ENCODE measurements around the gene ATP12A.

Gene ATP12A

DNA sequence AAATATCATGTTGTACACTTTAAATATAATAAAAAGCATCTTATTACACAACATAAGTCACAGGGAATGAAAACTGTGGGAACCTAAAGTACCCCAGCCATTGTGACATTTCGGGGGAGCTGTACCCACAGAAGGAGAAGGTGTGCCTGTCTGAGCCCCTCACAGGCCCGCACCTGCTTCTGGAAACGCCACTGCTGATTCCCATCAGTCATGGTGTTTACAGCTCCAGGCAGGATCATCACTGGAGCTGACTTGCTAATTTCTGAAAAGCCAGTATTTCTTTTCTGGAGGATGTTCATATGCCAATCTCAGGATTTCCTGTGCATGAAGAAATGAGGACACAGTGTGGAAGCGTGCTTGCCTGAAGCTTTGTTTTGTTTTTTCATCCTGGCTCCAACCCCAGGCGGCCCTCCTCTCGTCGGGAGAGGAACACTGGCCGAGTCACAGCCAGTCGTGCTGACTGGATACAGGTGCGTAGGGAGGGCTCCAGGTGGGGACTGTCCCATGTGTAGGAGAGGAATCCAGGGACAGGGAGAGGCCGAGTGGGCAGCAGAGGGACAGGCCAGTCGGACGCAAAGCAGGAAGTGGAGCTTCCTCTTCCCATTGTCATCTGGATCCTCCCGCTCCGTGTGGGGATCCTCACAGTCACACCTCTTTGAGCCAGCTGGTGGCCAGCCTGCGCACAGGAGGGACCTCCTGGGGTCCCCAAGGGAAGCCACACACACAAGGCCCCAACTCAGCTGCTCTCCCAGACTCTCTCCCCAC is 4.2 kb upstream of the ATP12A start:
- in situ Hi-C loops (cut with MboI; ENCODE audit: low sequenced_read_pairs, unreplicated experiment) = loop anchor here (10.0 kb wide), 1 partner anchor 101 kb away; no protein-coding TSS in a partner anchor
- no peak for DNase-seq (ENCODE audit: low spot score)
- TF ChIP-seq CTCF (IDR thresholded peaks at IDR 0.05; ENCODE audit: borderline replicate concordance, control extremely low read depth, extremely low read depth, insufficient read depth, missing control alignments) = no peak

- no peak for DNase-seq (ENCODE audit: low spot score)
- TF ChIP-seq CTCF (IDR thresholded peaks at IDR 0.05; ENCODE audit: borderline replicate concordance, control extremely low read depth, extremely low read depth, insufficient read depth, missing control alignments) = no peak
- in situ Hi-C loops (cut with MboI; ENCODE audit: low sequenced_read_pairs, unreplicated experiment) = loop anchor here (10.0 kb wide), 1 partner anchor 103 kb away; no protein-coding TSS in a partner anchor
Measured at GRCh38 chr13:24678151-24678550, 2.1 kb upstream of the ATP12A start.

DNA sequence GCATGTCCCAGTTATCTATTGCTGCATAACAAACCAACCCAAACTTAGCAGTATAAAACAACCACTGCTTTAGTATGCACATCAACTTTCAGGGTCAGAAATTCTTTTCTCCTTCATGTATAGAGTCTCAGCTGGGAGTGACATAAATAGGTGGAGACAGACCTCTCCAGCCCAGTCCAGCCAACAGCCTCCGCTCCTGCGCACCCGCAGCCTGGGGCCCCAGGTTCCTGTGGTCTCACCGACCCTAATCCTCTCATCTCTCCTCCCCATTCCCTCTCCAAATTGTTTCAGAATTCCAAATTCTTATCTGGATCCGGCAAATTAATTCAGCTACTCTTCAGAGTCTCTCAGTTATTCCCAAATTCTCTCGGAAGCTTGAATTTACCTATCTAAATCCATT is 522 bp upstream of the ATP12A start:
- no peak for DNase-seq (ENCODE audit: low spot score)
- in situ Hi-C loops (cut with MboI; ENCODE audit: low sequenced_read_pairs, unreplicated experiment) = loop anchor here (10.0 kb wide), 1 partner anchor 105 kb away; no protein-coding TSS in a partner anchor
- no peak for TF ChIP-seq CTCF (IDR thresholded peaks at IDR 0.05; ENCODE audit: borderline replicate concordance, control extremely low read depth, extremely low read depth, insufficient read depth, missing control alignments)

- no peak for DNase-seq (ENCODE audit: low spot score)
- in situ Hi-C loops (cut with MboI; ENCODE audit: low sequenced_read_pairs, unreplicated experiment) = no loop called here
- no peak for TF ChIP-seq CTCF (IDR thresholded peaks at IDR 0.05; ENCODE audit: borderline replicate concordance, control extremely low read depth, extremely low read depth, insufficient read depth, missing control alignments)
Measured at GRCh38 chr13:24680921-24681604, 855 bp downstream of the ATP12A start.

- no peak for TF ChIP-seq CTCF (IDR thresholded peaks at IDR 0.05; ENCODE audit: borderline replicate concordance, control extremely low read depth, extremely low read depth, insufficient read depth, missing control alignments)
- in situ Hi-C loops (cut with MboI; ENCODE audit: low sequenced_read_pairs, unreplicated experiment) = no loop called here
- no peak for DNase-seq (ENCODE audit: low spot score)
Measured at GRCh38 chr13:24681930-24682329, 1.7 kb downstream of the ATP12A start.

- no peak for DNase-seq (ENCODE audit: low spot score)
- TF ChIP-seq CTCF (IDR thresholded peaks at IDR 0.05; ENCODE audit: borderline replicate concordance, control extremely low read depth, extremely low read depth, insufficient read depth, missing control alignments) = no peak
- in situ Hi-C loops (cut with MboI; ENCODE audit: low sequenced_read_pairs, unreplicated experiment) = no loop called here
Measured at GRCh38 chr13:24682353-24682752, 2.1 kb downstream of the ATP12A start.

All from GM13976 (cell line).